Keratinocyte (primary cell): ENCODE results near the gene ZNF8.

Experiments
- EZH2 ChIP-seq: IDR thresholded peaks from one replicate; pipeline ENCODE4 v1.6.1; 2012; ENCODE audit warnings: inconsistent platforms, mild to moderate bottlenecking, low read length, moderate library complexity
- TF ChIP-seq, protein P1 (sequence below), 3 experiments: IDR thresholded peaks in 1 of 3; conservative IDR thresholded peaks in 1 of 3; optimal IDR thresholded peaks in 1 of 3; 2 replicates in 2 of 3; 3 replicates in 1 of 3; pipeline versions ENCODE3 to v1.5.1; 2011; ENCODE audit warnings: low read length in 3 of 3, mild to moderate bottlenecking in 3 of 3, moderate library complexity in 2 of 3, control low read depth in 1 of 3, inconsistent platforms in 1 of 3; ENCODE audit not compliant: insufficient read depth in 2 of 3; ENCODE audit errors: extremely low read depth in 1 of 3

DNA sequence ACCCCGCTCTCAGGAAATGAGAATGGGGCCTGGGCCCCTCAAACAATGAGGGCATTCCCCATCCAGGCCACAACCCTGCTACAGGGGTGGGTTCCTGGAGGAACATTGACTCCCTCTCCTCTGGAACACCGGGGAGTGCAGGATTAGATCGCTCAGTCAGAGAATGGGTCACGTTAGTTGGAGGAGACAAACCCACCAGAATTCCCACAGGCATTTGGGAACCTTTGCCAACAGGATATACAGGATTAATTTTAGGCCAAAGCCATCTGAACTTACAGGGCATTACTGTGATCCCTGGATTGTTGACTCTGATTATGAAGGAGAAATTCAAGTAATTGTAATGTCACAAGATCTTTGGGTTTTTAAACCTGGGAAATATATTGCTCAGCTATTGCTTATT, 29.0 kb downstream of the ZNF8 start:
- TF ChIP-seq, protein P1, sequence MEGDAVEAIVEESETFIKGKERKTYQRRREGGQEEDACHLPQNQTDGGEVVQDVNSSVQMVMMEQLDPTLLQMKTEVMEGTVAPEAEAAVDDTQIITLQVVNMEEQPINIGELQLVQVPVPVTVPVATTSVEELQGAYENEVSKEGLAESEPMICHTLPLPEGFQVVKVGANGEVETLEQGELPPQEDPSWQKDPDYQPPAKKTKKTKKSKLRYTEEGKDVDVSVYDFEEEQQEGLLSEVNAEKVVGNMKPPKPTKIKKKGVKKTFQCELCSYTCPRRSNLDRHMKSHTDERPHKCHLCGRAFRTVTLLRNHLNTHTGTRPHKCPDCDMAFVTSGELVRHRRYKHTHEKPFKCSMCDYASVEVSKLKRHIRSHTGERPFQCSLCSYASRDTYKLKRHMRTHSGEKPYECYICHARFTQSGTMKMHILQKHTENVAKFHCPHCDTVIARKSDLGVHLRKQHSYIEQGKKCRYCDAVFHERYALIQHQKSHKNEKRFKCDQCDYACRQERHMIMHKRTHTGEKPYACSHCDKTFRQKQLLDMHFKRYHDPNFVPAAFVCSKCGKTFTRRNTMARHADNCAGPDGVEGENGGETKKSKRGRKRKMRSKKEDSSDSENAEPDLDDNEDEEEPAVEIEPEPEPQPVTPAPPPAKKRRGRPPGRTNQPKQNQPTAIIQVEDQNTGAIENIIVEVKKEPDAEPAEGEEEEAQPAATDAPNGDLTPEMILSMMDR (optimal IDR thresholded peaks at IDR 0.05 in 1 of 3, IDR thresholded peaks at IDR 0.05 in 1 of 3, conservative IDR thresholded peaks at IDR 0.05 in 1 of 3; ENCODE audit: extremely low read depth in 1 of 3, insufficient read depth in 2 of 3, low read length in 3 of 3): no peak
- TF ChIP-seq EZH2: no peak
